K562 (cell line): ENCODE results near the gene COL26A1.

Experiments used
- CTCF ChIP-seq, 3 experiments: IDR thresholded peaks in 2 of 3; conservative IDR thresholded peaks in 1 of 3; 2 replicates each; pipeline ENCODE4 v1.5.1; 2011 to 2012; ENCODE audit warnings: low read length in 3 of 3, mild to moderate bottlenecking in 3 of 3, control low read depth in 2 of 3, improper control_type of control experiment in 1 of 3, inconsistent platforms in 1 of 3, low read depth in 1 of 3, mixed read lengths in 1 of 3, moderate library complexity in 1 of 3; ENCODE audit not compliant: insufficient read depth in 2 of 3
- NFIX ChIP-seq: fragments of 250-450 bp; sonication (Bioruptor Pico); IDR thresholded peaks from 2 replicates; pipeline ENCODE4 v1.4.0; 2020; ENCODE audit warnings: low read depth, mild to moderate bottlenecking, moderate library complexity
- POLR2A ChIP-seq: fragments of 450-650 bp; conservative IDR thresholded peaks from 2 replicates; pipeline ENCODE4 v1.6.1; 2016
- RAD21 ChIP-seq, 2 experiments: fragments of 250-450 bp in 1 of 2; fragments of 450-650 bp in 1 of 2; sonication (Bioruptor Pico) in 1 of 2; formaldehyde crosslinking in 1 of 2; IDR thresholded peaks in 1 of 2; conservative IDR thresholded peaks in 1 of 2; 2 replicates each; pipeline versions ENCODE4 v1.4.0 to v1.8.0; 2020 to 2022; ENCODE audit warnings: mild to moderate bottlenecking in 2 of 2, moderate library complexity in 1 of 2
- REST ChIP-seq, 2 experiments: fragments of 450-650 bp; formaldehyde crosslinking in 1 of 2; IDR thresholded peaks; 2 replicates each; pipeline versions ENCODE4 v1.4.0 to v1.6.1; 2014 to 2020; ENCODE audit warnings: mild to moderate bottlenecking in 2 of 2, borderline replicate concordance in 1 of 2, low read depth in 1 of 2

GRCh38 chr7:101486433-101487104, 123.9 kb downstream of the COL26A1 start:
- TF ChIP-seq CTCF (IDR thresholded peaks at IDR 0.05 in 2 of 3, conservative IDR thresholded peaks at IDR 0.05 in 1 of 3; ENCODE audit: insufficient read depth in 2 of 3, low read depth in 1 of 3, low read length in 3 of 3), result no peak
- no peak for TF ChIP-seq REST (IDR thresholded peaks at IDR 0.05; ENCODE audit: borderline replicate concordance)
- no peak for TF ChIP-seq REST (CRISPR knock-in tag; IDR thresholded peaks at IDR 0.05; ENCODE audit: low read depth)
- no peak for TF ChIP-seq POLR2A
- TF ChIP-seq RAD21 (CRISPR knock-in tag; conservative IDR thresholded peaks at IDR 0.05 in 1 of 2, IDR thresholded peaks at IDR 0.05 in 1 of 2), result no peak
- TF ChIP-seq NFIX (CRISPR knock-in tag), result no peak
